Stimulated activated CD8-positive, alpha-beta memory T cell treated with anti-CD3 and anti-CD28 coated beads, Interleukin-12 subunit alpha, Interleukin-12 subunit beta, amount 100 ng/mL, for 24 hours (primary cell): ENCODE data around the gene ABAT.

Source experiments
- DNase-seq: peaks from one replicate; pipeline ENCODE4 v3.0.0-alpha.2; 2020; ENCODE audit errors: extremely low read depth

The ABAT gene

GRCh38 chr16:8818504-8819270, 144.3 kb downstream of the ABAT start:
- DNase-seq, result no peak

- no peak for DNase-seq
Measured at GRCh38 chr16:8819411-8820034, 145.1 kb downstream of the ABAT start.

GRCh38 chr16:8822403-8822802, 148.0 kb downstream of the ABAT start:
- DNase-seq, result no peak

GRCh38 chr16:8826278-8826879, 152.0 kb downstream of the ABAT start:
- DNase-seq, result no peak

- no peak for DNase-seq
Measured at GRCh38 chr16:8828541-8829165, 154.2 kb downstream of the ABAT start.

GRCh38 chr16:8831450-8831849, 157.0 kb downstream of the ABAT start:
- DNase-seq, result no peak

GRCh38 chr16:8831871-8832716, 157.7 kb downstream of the ABAT start:
- no peak for DNase-seq

- DNase-seq, result no peak
Measured at GRCh38 chr16:8832717-8833105, 158.3 kb downstream of the ABAT start.
